Muscle layer of colon (tissue), 2 donors: Measurements from ENCODE around the gene OGFOD3.
"Not testable (repeated sequence)": the region's sequence is repeated elsewhere in the genome, so short reads cannot be mapped to it uniquely, and the experiment has no call there.

Experiments used
- H3K27ac ChIP-seq: one replicate; pipeline ENCODE4 v1.7.0; 2013; ENCODE audit warnings: low read depth, mild to moderate bottlenecking, low read length, moderate library complexity
- H3K27me3 ChIP-seq, 2 donors: one replicate each; pipeline ENCODE4 v1.7.0; 2013; ENCODE audit warnings: low read length in 2 of 2, mild to moderate bottlenecking in 2 of 2; ENCODE audit not compliant: insufficient read depth in 2 of 2, control insufficient read depth in 1 of 2
- H3K36me3 ChIP-seq: one replicate; pipeline ENCODE4 v1.7.0; 2013; ENCODE audit warnings: mild to moderate bottlenecking, low read length; ENCODE audit not compliant: insufficient read depth
- H3K4me1 ChIP-seq: one replicate; pipeline ENCODE4 v1.7.0; 2013; ENCODE audit warnings: mild to moderate bottlenecking, low read length; ENCODE audit not compliant: insufficient read depth
- H3K4me3 ChIP-seq, 2 donors: one replicate each; pipeline ENCODE4 v1.7.0; 2013; ENCODE audit warnings: low read length in 2 of 2, low read depth in 1 of 2, mild to moderate bottlenecking in 1 of 2, moderate library complexity in 1 of 2
- H3K9ac ChIP-seq: one replicate; pipeline ENCODE4 v1.7.0; 2013; ENCODE audit warnings: low read length
- H3K9me3 ChIP-seq: one replicate; pipeline ENCODE4 v1.7.0; 2013; ENCODE audit warnings: mild to moderate bottlenecking, low read length
- donor health status: abdominal sarcoma.
- donor health status: Adenocarcinoma of cecum.

Gene OGFOD3

GRCh38 chr17:82424001-82424862 is 5.8 kb upstream of the OGFOD3 start:
- Histone ChIP-seq H3K9ac (no peak overlapping the region), H3K4me3 (no peak overlapping the region), H3K36me3 (no peaks in the 10 kb centered on the region), H3K9me3 (no peaks in the 10 kb centered on the region), H3K27me3 (no peaks in the 10 kb centered on the region), H3K27ac (no peak overlapping the region), H3K4me1 (peaks cover 2% of the 10 kb centered on the region)

DNA sequence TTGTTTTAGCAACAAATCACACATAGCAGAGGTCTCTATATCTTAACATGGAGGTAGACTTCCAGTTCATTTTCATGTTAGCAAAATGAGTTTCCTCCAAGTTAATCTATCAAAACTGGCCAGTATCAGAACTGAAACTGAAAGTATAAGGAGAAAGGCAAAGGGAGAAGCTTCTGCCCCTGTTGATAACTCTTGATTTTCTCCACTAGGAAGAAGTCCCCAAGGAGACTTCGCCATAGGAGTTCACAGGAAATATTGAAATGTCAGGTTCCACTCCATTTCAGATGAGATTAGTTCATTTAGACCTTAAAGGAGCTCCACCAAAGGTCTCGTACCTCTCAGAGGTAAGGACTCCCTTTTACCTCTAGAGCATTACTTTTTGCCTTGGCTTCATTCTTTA is 1.2 kb upstream of the OGFOD3 start:
- no peak overlapping the region for H3K4me3 ChIP-seq
- no peak overlapping the region for H3K9ac ChIP-seq
- H3K9me3 ChIP-seq, result no peaks in the 10 kb centered on the region
- no peak overlapping the region for H3K27ac ChIP-seq
- H3K36me3 ChIP-seq, result no peaks in the 10 kb centered on the region
- H3K27me3 ChIP-seq, result no peaks in the 10 kb centered on the region
- H3K4me1 ChIP-seq, result peaks cover 11% of the 10 kb centered on the region

- H3K4me3 ChIP-seq, result no peak overlapping the region
- no peak overlapping the region for H3K27ac ChIP-seq
- H3K9ac ChIP-seq, result no peak overlapping the region
- no peaks in the 10 kb centered on the region for H3K9me3 ChIP-seq
- H3K4me1 ChIP-seq, result peaks cover 11% of the 10 kb centered on the region
- H3K36me3 ChIP-seq, result no peaks in the 10 kb centered on the region
- no peaks in the 10 kb centered on the region for H3K27me3 ChIP-seq
Observed at GRCh38 chr17:82416771-82417170, 1.6 kb downstream of the OGFOD3 start.

- H3K27me3 ChIP-seq, result no peaks in the 10 kb centered on the region
- H3K36me3 ChIP-seq, result no peaks in the 10 kb centered on the region
- H3K27ac ChIP-seq, result no peak overlapping the region
- no peaks in the 10 kb centered on the region for H3K9me3 ChIP-seq
- H3K4me1 ChIP-seq, result peaks cover 11% of the 10 kb centered on the region
- no peak overlapping the region for H3K9ac ChIP-seq
- H3K4me3 ChIP-seq, result no peak overlapping the region
Observed at GRCh38 chr17:82416264-82416663, 2.1 kb downstream of the OGFOD3 start.

GRCh38 chr17:82415786-82416185 is 2.6 kb downstream of the OGFOD3 start:
- Histone ChIP-seq H3K27ac (no peak overlapping the region), H3K4me1 (peaks cover 11% of the 10 kb centered on the region), H3K9me3 (no peaks in the 10 kb centered on the region), H3K4me3 (no peak overlapping the region), H3K27me3 (no peaks in the 10 kb centered on the region), H3K36me3 (no peaks in the 10 kb centered on the region), H3K9ac (no peak overlapping the region)

DNA sequence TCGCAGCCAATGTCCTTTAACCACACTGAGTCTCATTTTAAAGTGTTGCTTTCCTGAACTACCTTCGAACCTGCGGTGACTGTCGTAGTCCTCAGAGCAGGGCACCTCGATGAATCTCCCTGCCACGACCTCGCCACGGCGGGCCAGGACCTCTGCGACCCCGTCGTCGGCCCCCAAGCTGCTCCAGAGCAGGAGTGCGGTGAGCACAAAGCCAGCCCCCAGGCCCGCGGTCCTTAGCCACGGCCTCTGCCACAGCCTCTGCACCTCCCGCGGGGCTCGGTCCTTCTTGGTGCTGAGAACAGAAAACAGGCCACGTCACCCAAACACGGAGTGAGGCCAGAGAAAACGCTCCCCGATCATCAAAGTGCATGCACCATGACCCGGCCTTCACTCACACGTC is 3.0 kb downstream of the OGFOD3 start:
- H3K4me3 ChIP-seq, result no peak overlapping the region

DNA sequence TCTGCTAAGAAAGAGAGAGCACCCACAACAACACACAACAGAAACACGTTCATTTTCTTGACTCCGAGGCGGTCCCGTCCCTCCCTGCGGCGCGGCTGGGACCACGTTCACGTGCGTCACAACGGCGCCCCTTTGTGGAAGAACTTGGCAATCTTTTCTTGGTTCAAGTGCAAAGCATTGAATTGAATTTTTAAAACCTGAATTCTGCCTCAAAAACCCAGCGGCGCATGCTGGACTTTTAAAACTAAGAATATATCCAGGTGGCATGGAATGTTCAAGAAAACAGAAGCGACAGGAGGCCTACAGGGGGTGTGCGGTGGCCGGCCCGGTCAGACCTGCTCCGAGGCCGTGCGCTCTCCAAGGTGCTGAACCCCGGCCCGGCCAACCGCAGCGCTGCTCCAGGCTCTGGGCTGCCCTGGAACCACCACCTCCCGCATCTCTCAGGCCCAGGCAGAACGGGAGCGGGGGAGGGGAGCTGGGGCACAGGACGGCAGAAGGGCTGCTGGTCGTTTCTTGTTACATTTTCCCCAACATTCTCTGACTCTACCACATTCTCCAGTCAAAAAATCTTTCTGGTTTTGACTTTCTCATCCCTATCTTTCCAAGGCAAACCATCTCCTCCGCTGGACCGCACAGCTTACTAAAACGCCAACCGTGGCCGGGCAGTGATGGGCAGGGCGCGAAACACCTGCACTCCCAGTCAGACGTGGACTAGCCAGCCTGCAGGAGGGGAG is 3.7 kb downstream of the OGFOD3 start:
- H3K4me3 ChIP-seq, result no peak overlapping the region
- H3K4me1 ChIP-seq, result peaks cover 11% of the 10 kb centered on the region
- H3K27ac ChIP-seq, result no peak overlapping the region
- H3K36me3 ChIP-seq, result no peaks in the 10 kb centered on the region
- H3K27me3 ChIP-seq, result no peaks in the 10 kb centered on the region
- H3K9me3 ChIP-seq, result no peaks in the 10 kb centered on the region
- no peak overlapping the region for H3K9ac ChIP-seq

More for the DNA sequence above, 3.0 kb downstream of the OGFOD3 start:
- Histone ChIP-seq H3K4me1 (peaks cover 11% of the 10 kb centered on the region), H3K9ac (no peak overlapping the region), H3K36me3 (no peaks in the 10 kb centered on the region), H3K27me3 (no peaks in the 10 kb centered on the region), H3K9me3 (no peaks in the 10 kb centered on the region), H3K27ac (no peak overlapping the region)

DNA sequence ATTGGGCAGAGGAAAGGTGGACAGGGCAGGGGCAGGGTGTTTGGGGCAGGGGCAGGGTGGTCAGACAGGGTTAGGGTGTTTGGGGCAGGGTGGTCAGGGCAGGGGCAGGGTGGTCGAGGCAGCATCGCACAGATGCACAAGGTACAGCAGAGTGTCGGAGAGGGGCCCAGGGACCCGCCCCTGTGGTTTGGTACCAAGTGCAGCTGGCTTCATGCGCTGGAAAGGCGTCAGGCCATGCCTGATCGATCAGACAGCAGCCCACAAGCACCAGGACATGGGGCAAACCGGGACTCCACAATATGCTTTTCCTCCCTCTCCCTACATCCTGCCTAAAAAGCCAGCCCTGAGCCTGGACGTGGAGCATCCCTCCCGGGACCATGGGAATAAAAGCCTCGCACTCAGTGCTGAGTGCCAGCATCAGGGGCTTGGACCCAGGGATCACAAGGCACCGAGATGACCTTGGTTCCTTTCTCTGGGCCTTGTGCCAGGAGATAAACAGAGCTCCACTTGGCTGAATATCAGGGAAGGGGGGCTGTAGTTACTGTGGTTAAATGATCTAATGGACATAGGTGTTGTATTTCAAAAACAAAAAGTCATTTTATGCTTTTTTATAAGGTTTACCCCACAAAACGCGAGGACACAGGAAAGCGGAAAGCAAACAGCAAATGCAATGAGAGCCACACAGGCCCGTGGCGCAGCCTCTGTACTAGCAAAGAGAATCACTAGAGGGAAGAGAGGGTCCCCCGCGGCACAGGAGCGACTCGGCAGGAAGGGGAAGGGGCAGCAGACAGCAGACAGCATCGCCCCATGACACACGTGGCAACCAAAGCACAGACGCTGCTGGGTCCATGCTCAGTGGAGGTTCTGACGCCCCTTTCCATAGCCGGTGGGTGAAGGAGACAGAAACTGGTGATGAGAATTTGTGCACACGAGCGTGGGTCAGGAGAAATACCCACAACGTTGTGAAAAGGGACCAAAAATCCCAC is 5.6 kb downstream of the OGFOD3 start:
- no peak overlapping the region for H3K9ac ChIP-seq
- no peaks in the 10 kb centered on the region for H3K9me3 ChIP-seq
- H3K36me3 ChIP-seq, result no peaks in the 10 kb centered on the region
- H3K4me1 ChIP-seq, result peaks cover 4% of the 10 kb centered on the region
- no peak overlapping the region for H3K4me3 ChIP-seq
- H3K27ac ChIP-seq, result no peak overlapping the region
- H3K27me3 ChIP-seq, result no peaks in the 10 kb centered on the region

DNA sequence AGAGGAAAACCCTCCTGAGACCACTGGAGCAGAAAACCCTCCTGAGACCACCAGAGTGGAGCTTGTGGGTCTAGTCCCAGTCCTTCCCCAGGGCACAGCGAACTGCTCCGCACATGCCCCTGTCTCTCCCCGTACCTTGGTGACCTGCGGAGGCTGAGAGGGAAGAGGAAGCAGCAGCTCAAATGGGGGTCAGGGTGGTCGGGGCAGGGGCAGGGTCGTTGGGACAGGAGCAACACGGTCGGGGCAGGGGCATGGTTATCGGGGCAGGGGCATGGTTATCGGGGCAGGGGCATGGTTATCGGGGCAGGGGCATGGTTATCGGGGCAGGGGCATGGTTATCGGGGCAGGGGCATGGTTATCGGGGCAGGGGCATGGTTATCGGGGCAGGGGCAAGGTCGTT is 6.3 kb downstream of the OGFOD3 start:
- H3K27ac ChIP-seq, H3K4me1 ChIP-seq, H3K27me3 ChIP-seq, H3K4me3 ChIP-seq, H3K9ac ChIP-seq, H3K36me3 ChIP-seq, H3K9me3 ChIP-seq: not testable (repeated sequence)

GRCh38 chr17:82411396-82412053 is 6.9 kb downstream of the OGFOD3 start:
- no peaks in the 10 kb centered on the region for H3K9me3 ChIP-seq
- H3K4me1 ChIP-seq, result no peaks in the 10 kb centered on the region
- no peaks in the 10 kb centered on the region for H3K36me3 ChIP-seq
- no peak overlapping the region for H3K27ac ChIP-seq
- no peak overlapping the region for H3K4me3 ChIP-seq
- H3K27me3 ChIP-seq, result no peaks in the 10 kb centered on the region
- H3K9ac ChIP-seq, result no peak overlapping the region
